ENCODE results near the gene SAMD13. TPM values are rescaled to one million over a fixed set of nuclear protein-coding genes. Genes with fewer than 3 reads are reported as not detected.

SAMD13 gene
- total and polyA plus RNA-seq, 2 of the 8 experiments (the other 6 are each of a cell fraction or from before 2014, with no cell fraction given) = 0.86 to 2.3 TPM

GRCh38 chr1:84255582-84255981 is 45.9 kb upstream of the SAMD13 start (continued):
- TF ChIP-seq ASH2L (IDR thresholded peaks at IDR 0.05; ENCODE audit: low read length) (no peak), CHD2 (IDR thresholded peaks at IDR 0.05; ENCODE audit: low read length) (no peak), JUND (IDR thresholded peaks at IDR 0.05; ENCODE audit: low read length) (no peak), CHD1 (IDR thresholded peaks at IDR 0.05; ENCODE audit: low read depth, low read length) (no peak), EZH2 (IDR thresholded peaks at IDR 0.05; ENCODE audit: low read depth, low read length, severe bottlenecking) (no peak), E2F6 (IDR thresholded peaks at IDR 0.05) (no peak), RBBP5 (IDR thresholded peaks at IDR 0.05; ENCODE audit: borderline replicate concordance, low read depth, low read length) (no peak), CBX8 (IDR thresholded peaks at IDR 0.05; ENCODE audit: borderline replicate concordance, low read depth, low read length) (no peak), SIRT6 (IDR thresholded peaks at IDR 0.05; ENCODE audit: low read length) (no peak), KDM5A (IDR thresholded peaks at IDR 0.05; ENCODE audit: low read length) (no peak), FOSL1 (IDR thresholded peaks at IDR 0.05; ENCODE audit: insufficient read depth, low read depth, low read length) (no peak), HDAC6 (IDR thresholded peaks at IDR 0.05; ENCODE audit: low read depth, low read length) (no peak), TBP (IDR thresholded peaks at IDR 0.05; ENCODE audit: low read depth, low read length) (no peak), SIX5 (IDR thresholded peaks at IDR 0.05; ENCODE audit: low read depth, low read length) (no peak), USF2 (IDR thresholded peaks at IDR 0.05; ENCODE audit: low read length) (no peak), POLR2A (IDR thresholded peaks at IDR 0.05; ENCODE audit: control extremely low read depth in 1 of 2, low read depth in 2 of 2, low read length in 2 of 2) (no peak), RAD21 (IDR thresholded peaks at IDR 0.05 in 1 of 2, conservative IDR thresholded peaks at IDR 0.05 in 1 of 2; ENCODE audit: low read depth in 2 of 2, low read length in 2 of 2) (no peak), SUZ12 (IDR thresholded peaks at IDR 0.05; ENCODE audit: low read length) (no peak)
